ENCODE measurements around the gene MYCN.
"Not testable (repeated sequence)": the region's sequence is repeated elsewhere in the genome, so short reads cannot be mapped to it uniquely, and the experiment has no call there.

Gene MYCN

GRCh38 chr2:15911686-15912085 is 28.7 kb upstream of the MYCN start:
- no peak for TF ChIP-seq CTCF (IDR thresholded peaks at IDR 0.05)
- H3K27ac ChIP-seq = no peak overlapping the region

GRCh38 chr2:15912203-15912602 is 28.1 kb upstream of the MYCN start:
- Histone ChIP-seq H3K27me3 (ENCODE audit: control insufficient read depth, insufficient read depth, low read length) (no peaks in the 10 kb centered on the region), H2AFZ (peak overlapping the region; percentile 3), H3K79me2 (no peaks in the 10 kb centered on the region), H3K4me3 (ENCODE audit: low read depth, low read length) (no peak overlapping the region), H3K4me2 (ENCODE audit: low read length) (no peak overlapping the region), H3K4me1 (no peaks in the 10 kb centered on the region), H3K36me3 (ENCODE audit: control insufficient read depth, insufficient read depth, low read length) (no peaks in the 10 kb centered on the region), H3K9me3 (ENCODE audit: control insufficient read depth, low read length) (no peaks in the 10 kb centered on the region), H3K9ac (no peak overlapping the region), H3K27ac (no peak overlapping the region)
- TF ChIP-seq CTCF (IDR thresholded peaks at IDR 0.05) = no peak

More at GRCh38 chr2:15911686-15912085, 28.7 kb upstream of the MYCN start:
- H3K4me1 ChIP-seq = no peaks in the 10 kb centered on the region
- H2AFZ ChIP-seq = no peak overlapping the region
- no peaks in the 10 kb centered on the region for H3K27me3 ChIP-seq (ENCODE audit: control insufficient read depth, insufficient read depth, low read length)
- H3K4me3 ChIP-seq (ENCODE audit: low read depth, low read length) = no peak overlapping the region
- no peak overlapping the region for H3K9ac ChIP-seq
- H3K9me3 ChIP-seq (ENCODE audit: control insufficient read depth, low read length) = no peaks in the 10 kb centered on the region
- H3K4me2 ChIP-seq (ENCODE audit: low read length) = no peak overlapping the region
- no peaks in the 10 kb centered on the region for H3K79me2 ChIP-seq
- no peaks in the 10 kb centered on the region for H3K36me3 ChIP-seq (ENCODE audit: control insufficient read depth, insufficient read depth, low read length)

- Histone ChIP-seq H3K4me1 (no peaks in the 10 kb centered on the region), H3K79me2 (no peaks in the 10 kb centered on the region), H2AFZ (no peak overlapping the region), H3K36me3 (ENCODE audit: control insufficient read depth, insufficient read depth, low read length) (no peaks in the 10 kb centered on the region), H3K9ac (no peak overlapping the region), H3K27ac (no peak overlapping the region), H3K27me3 (ENCODE audit: control insufficient read depth, insufficient read depth, low read length) (no peaks in the 10 kb centered on the region), H3K9me3 (ENCODE audit: control insufficient read depth, low read length) (no peaks in the 10 kb centered on the region), H3K4me3 (ENCODE audit: low read depth, low read length) (no peak overlapping the region), H3K4me2 (ENCODE audit: low read length) (no peak overlapping the region)
- TF ChIP-seq CTCF (IDR thresholded peaks at IDR 0.05) = no peak
These were observed 27.2 kb upstream of the MYCN start for GRCh38 chr2:15913146-15913545.

DNA sequence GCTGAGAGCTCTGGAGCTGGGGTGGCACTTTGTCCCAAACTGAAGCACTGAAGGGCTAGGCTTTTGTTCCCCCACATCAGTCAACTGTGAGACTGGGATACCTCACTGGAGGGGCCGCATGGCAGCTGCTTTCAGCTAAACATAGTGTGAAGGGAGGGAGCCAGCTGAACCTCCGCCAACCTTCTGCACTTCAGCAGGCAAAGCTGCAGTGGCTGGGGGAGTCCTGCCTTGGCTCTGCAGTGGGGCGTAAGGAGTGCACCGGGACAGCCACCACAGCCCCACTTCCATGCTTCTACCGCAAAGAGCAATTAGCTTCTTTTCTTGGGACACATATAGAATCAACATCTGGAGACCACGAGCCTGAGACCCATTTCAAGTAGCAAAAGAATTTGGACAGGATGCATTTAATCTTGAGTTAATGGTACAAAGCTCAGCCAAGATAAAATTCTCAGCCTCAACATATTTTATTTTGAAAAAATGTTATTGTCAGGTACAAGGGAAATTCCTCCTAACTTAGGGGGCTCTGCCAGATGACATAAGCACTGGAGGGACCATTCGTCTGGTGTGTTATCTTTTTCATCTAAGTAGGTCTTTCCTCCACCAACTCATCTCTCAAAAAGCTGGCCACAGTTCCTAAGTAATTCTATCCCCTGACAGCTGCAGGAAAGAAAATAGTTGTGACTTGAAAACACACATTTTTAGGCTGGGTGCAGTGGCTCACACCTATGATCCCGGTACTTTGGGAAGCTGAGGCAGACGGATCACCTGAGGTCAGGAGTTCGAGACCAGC is 25.6 kb upstream of the MYCN start:
- Histone ChIP-seq H3K9ac (no peak overlapping the region), H3K4me3 (ENCODE audit: low read depth, low read length) (no peak overlapping the region), H3K36me3 (ENCODE audit: control insufficient read depth, insufficient read depth, low read length) (no peaks in the 10 kb centered on the region), H3K4me2 (ENCODE audit: low read length) (no peak overlapping the region), H3K9me3 (ENCODE audit: control insufficient read depth, low read length) (no peaks in the 10 kb centered on the region), H3K79me2 (no peaks in the 10 kb centered on the region), H2AFZ (no peak overlapping the region), H3K27me3 (ENCODE audit: control insufficient read depth, insufficient read depth, low read length) (no peaks in the 10 kb centered on the region), H3K4me1 (no peaks in the 10 kb centered on the region), H3K27ac (no peak overlapping the region)
- TF ChIP-seq CTCF (IDR thresholded peaks at IDR 0.05) = no peak

DNA sequence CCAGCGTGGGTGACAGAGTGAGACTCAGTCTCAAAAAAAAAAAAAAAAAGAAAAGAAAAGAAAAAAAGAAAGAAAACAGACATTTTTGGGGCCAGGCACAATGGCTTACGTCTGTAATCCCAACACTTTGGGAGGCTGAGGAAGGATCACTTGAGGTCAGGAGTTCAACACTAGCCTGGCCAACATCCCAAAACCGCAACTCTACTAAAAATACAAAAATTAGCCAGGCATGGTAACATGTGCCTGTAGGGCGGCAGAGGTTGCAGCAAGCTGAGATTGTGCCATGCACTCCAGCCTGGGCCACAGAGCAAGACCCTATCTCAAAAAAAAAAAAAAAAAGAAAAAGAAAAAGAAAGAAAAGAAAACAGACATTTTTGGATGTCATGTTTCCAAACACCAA is 24.8 kb upstream of the MYCN start:
- not testable (repeated sequence) for H2AFZ ChIP-seq; H3K9ac ChIP-seq; H3K36me3 ChIP-seq (ENCODE audit: control insufficient read depth, insufficient read depth, low read length); H3K79me2 ChIP-seq; H3K27me3 ChIP-seq (ENCODE audit: control insufficient read depth, insufficient read depth, low read length); H3K27ac ChIP-seq; H3K9me3 ChIP-seq (ENCODE audit: control insufficient read depth, low read length); H3K4me2 ChIP-seq (ENCODE audit: low read length); H3K4me3 ChIP-seq (ENCODE audit: low read depth, low read length); H3K4me1 ChIP-seq

Measured in parathyroid adenoma (tissue), 2 donors.